ENCODE results near the gene HTR7.

DNA sequence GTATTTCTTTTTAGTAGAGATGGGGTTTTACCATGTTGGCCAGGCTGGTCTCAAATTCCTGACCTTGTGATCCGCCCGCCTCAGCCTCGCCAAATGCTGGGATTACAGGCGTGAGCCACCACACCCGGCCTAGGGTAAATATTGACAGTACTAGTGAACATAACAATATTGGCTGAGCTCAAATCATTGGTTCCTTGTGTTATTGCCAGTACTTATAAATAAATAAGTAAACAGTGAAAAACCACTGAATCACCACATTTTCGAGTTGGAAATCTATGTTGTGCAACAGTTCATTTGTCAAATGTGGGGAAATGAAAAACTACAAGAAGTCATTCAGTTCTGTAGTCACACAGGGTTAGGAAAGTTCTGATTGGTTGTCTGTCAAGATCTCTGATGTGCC lies 29.7 kb upstream of the HTR7 start:
- TF ChIP-seq, protein P1, sequence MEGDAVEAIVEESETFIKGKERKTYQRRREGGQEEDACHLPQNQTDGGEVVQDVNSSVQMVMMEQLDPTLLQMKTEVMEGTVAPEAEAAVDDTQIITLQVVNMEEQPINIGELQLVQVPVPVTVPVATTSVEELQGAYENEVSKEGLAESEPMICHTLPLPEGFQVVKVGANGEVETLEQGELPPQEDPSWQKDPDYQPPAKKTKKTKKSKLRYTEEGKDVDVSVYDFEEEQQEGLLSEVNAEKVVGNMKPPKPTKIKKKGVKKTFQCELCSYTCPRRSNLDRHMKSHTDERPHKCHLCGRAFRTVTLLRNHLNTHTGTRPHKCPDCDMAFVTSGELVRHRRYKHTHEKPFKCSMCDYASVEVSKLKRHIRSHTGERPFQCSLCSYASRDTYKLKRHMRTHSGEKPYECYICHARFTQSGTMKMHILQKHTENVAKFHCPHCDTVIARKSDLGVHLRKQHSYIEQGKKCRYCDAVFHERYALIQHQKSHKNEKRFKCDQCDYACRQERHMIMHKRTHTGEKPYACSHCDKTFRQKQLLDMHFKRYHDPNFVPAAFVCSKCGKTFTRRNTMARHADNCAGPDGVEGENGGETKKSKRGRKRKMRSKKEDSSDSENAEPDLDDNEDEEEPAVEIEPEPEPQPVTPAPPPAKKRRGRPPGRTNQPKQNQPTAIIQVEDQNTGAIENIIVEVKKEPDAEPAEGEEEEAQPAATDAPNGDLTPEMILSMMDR (optimal IDR thresholded peaks at IDR 0.05 in 1 of 3, IDR thresholded peaks at IDR 0.05 in 1 of 3, conservative IDR thresholded peaks at IDR 0.05 in 1 of 3; ENCODE audit: extremely low read depth in 1 of 3, insufficient read depth in 2 of 3, low read length in 3 of 3): no peak
- TF ChIP-seq EZH2 (IDR thresholded peaks at IDR 0.05; ENCODE audit: low read length): no peak
